Stimulated activated naive CD8-positive, alpha-beta T cell treated with anti-CD3 and anti-CD28 coated beads, Interleukin-15, amount 100 ng/mL, for 72 hours (primary cell): ENCODE measurements around the gene FAM180A.
A peak's percentile ranks its signal among the peaks of the same experiment; 100 is the strongest.

Experiments used
- ATAC-seq: fragments of 150-1000 bp; cut with Tn5 transposase; 2 replicates; pipeline ENCODE4 v1.10.0; 2021; ENCODE audit warnings: mild to moderate bottlenecking, moderate library complexity
- DNase-seq, 2 donors: peaks; one replicate each; pipeline ENCODE4 v3.0.0; 2021 to 2022
- H3K27ac Mint-ChIP-seq, 2 donors: one replicate each; pipeline ENCODE4 v1.8.0; 2022; ENCODE audit warnings: mild to moderate bottlenecking in 2 of 2, mixed read lengths in 2 of 2, moderate library complexity in 2 of 2
- H3K27me3 Mint-ChIP-seq: one replicate; pipeline ENCODE4 v1.8.0; 2022; ENCODE audit warnings: mixed read lengths
- H3K4me1 Mint-ChIP-seq: one replicate; pipeline ENCODE4 v1.8.0; 2022; ENCODE audit warnings: mild to moderate bottlenecking, mixed read lengths
- H3K4me3 Mint-ChIP-seq, 2 donors: one replicate each; pipeline ENCODE4 v1.8.0; 2022; ENCODE audit warnings: mild to moderate bottlenecking in 2 of 2, mixed read lengths in 2 of 2, moderate library complexity in 1 of 2
- H3K9me3 Mint-ChIP-seq, 2 donors: one replicate each; pipeline ENCODE4 v1.8.0; 2022; ENCODE audit warnings: mixed read lengths in 2 of 2

Gene FAM180A

GRCh38 chr7:135748770-135749169 lies at the start of gene FAM180A:
Gene FAM180A (minus strand): TSS chr7:135748813. CDS start chr7:135748580, 233 bp downstream.
- ATAC-seq (no peak), DNase-seq (no peak)
- H3K27ac Mint-ChIP-seq, result no peak within 1 kb of the TSS
- no peak within 1 kb of the TSS for H3K4me3 Mint-ChIP-seq
- H3K4me1 Mint-ChIP-seq, result no peaks in the 10 kb centered on the region
- H3K9me3 Mint-ChIP-seq, result no peaks in the 10 kb centered on the region
- peaks cover 29% of the 10 kb centered on the region for H3K27me3 Mint-ChIP-seq

DNA sequence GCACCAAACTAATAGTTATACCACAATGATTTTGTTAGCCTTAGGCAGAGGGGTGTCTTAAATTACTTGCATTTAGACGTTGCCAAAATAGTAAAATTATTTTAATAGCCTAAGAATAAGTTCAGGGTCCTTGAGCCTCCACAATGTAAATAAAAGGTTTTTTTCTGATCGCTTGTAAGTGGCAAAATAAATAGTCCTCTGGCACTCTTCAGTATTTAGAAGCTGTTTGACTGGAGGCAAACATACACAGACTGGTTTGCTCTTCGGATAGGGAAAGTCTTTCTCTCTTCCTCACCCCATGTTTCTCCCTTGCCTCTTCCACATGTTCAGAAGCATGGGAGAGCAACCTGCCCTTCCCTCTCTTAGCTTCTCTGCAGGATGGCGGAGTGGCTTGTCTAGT lies 49.5 kb upstream of the FAM180A start:
- H3K27ac Mint-ChIP-seq, result no peak overlapping the region
- H3K27me3 Mint-ChIP-seq, result peaks cover 44% of the 10 kb centered on the region
- ATAC-seq (no peak), DNase-seq (no peak)
- no peak overlapping the region for H3K4me3 Mint-ChIP-seq
- H3K4me1 Mint-ChIP-seq, result peaks cover 11% of the 10 kb centered on the region
- H3K9me3 Mint-ChIP-seq, result no peaks in the 10 kb centered on the region

GRCh38 chr7:135795846-135796570 lies 47.4 kb upstream of the FAM180A start:
- no peak overlapping the region for H3K4me3 Mint-ChIP-seq

DNA sequence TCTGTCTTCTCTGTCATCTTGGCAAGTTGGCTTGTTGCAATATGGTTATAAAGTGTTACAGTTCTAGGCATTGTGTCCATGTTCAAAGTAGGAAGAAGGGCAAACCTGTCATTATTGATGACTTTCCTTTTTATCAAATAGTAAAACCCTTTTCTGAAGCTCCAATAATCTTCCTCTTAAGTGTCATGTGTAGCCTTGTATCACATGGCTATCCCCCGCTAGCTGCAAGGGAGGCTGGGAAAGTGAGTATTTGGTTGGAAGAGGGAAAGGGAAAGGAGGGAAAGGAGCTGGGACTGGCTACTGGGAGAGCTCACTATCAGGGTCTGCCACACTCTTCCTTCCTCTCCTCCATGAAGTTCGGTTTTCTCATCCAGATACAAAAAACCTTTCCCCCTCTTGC lies 45.2 kb upstream of the FAM180A start:
- Mint-ChIP-seq H3K9me3 (no peaks in the 10 kb centered on the region), H3K4me3 (no peak overlapping the region), H3K4me1 (no peaks in the 10 kb centered on the region), H3K27me3 (peaks cover 21% of the 10 kb centered on the region), H3K27ac (peak overlapping the region in 1 of 2 donors; percentile 11)
- no peak for DNase-seq
- no peak for ATAC-seq

More at GRCh38 chr7:135795846-135796570, 47.4 kb upstream of the FAM180A start:
- Mint-ChIP-seq H3K4me1 (peaks cover 7% of the 10 kb centered on the region), H3K9me3 (no peaks in the 10 kb centered on the region), H3K27me3 (peaks cover 38% of the 10 kb centered on the region), H3K27ac (peak overlapping the region in 1 of 2 donors; percentile 6)
- ATAC-seq, result no peak
- no peak for DNase-seq

GRCh38 chr7:135792866-135793265 lies 44.3 kb upstream of the FAM180A start:
- H3K27ac Mint-ChIP-seq, result no peak overlapping the region
- H3K4me1 Mint-ChIP-seq, result no peaks in the 10 kb centered on the region
- peaks cover 22% of the 10 kb centered on the region for H3K27me3 Mint-ChIP-seq
- no peak for DNase-seq
- no peak overlapping the region for H3K4me3 Mint-ChIP-seq
- no peak for ATAC-seq
- H3K9me3 Mint-ChIP-seq, result no peaks in the 10 kb centered on the region

GRCh38 chr7:135792363-135792668 lies 43.7 kb upstream of the FAM180A start:
- H3K9me3 Mint-ChIP-seq, result no peaks in the 10 kb centered on the region
- H3K27me3 Mint-ChIP-seq, result peaks cover 22% of the 10 kb centered on the region
- H3K4me1 Mint-ChIP-seq, result no peaks in the 10 kb centered on the region
- no peak for DNase-seq
- H3K4me3 Mint-ChIP-seq, result no peak overlapping the region
- no peak for ATAC-seq
- H3K27ac Mint-ChIP-seq, result no peak overlapping the region

DNA sequence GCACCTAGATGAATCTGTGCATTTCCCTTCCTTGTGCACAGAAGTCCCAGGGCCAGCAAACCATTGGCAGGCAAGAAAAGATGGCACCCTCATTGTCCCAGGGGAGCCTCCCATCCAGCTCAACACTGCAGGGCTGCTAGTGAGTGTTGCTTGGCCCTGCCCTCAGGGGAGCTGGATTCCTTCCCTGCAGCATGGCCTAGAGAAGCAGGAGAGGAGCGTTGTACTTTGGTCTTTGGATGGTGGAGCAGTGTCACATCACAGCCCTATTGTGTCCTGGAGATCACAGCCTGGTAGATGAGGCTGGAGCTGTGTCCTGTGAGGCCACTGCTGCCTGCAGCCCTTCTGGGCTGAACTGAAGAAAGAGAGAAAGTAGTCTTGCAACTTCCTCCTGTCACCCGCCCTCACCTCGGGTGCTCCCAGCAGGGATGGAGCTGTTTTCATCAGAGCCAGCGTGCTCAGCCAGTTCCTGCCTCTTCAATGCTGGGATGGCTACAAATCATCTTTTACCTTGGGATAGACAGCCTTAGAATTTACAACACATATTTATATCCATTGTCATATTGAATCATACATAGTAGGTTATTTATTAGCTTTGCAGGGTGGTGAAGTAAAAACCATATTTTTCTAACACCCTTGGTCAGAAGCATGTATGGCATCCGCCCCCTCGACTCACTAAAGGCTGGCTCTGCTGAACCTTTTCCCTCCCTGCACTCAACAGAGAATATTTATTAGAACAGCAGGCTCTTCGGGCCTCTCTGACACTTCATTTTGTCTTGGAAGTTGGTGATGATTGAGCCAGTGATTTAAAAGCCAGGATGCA lies 43.1 kb upstream of the FAM180A start:
- Mint-ChIP-seq H3K4me1 (no peaks in the 10 kb centered on the region), H3K27me3 (peaks cover 22% of the 10 kb centered on the region), H3K27ac (no peak overlapping the region), H3K4me3 (no peak overlapping the region), H3K9me3 (no peaks in the 10 kb centered on the region)
- ATAC-seq (no peak), DNase-seq (no peak)

- H3K4me3 Mint-ChIP-seq, result no peak overlapping the region
- peaks cover 22% of the 10 kb centered on the region for H3K27me3 Mint-ChIP-seq
- H3K27ac Mint-ChIP-seq, result no peak overlapping the region
- H3K9me3 Mint-ChIP-seq, result no peaks in the 10 kb centered on the region
- no peak for ATAC-seq
- H3K4me1 Mint-ChIP-seq, result no peaks in the 10 kb centered on the region
- DNase-seq, result no peak
These were observed 41.9 kb upstream of the FAM180A start for GRCh38 chr7:135790371-135790977.

- H3K9me3 Mint-ChIP-seq, result no peaks in the 10 kb centered on the region
- ATAC-seq, result no peak
- H3K4me1 Mint-ChIP-seq, result no peaks in the 10 kb centered on the region
- no peak for DNase-seq
- no peak overlapping the region for H3K27ac Mint-ChIP-seq
- peaks cover 22% of the 10 kb centered on the region for H3K27me3 Mint-ChIP-seq
- H3K4me3 Mint-ChIP-seq, result no peak overlapping the region
These were observed 41.3 kb upstream of the FAM180A start for GRCh38 chr7:135789956-135790355.

GRCh38 chr7:135789431-135789830 lies 40.8 kb upstream of the FAM180A start:
- Mint-ChIP-seq H3K27me3 (peaks cover 22% of the 10 kb centered on the region), H3K9me3 (no peaks in the 10 kb centered on the region), H3K4me3 (no peak overlapping the region), H3K27ac (no peak overlapping the region), H3K4me1 (no peaks in the 10 kb centered on the region)
- ATAC-seq (no peak), DNase-seq (no peak)

- DNase-seq (no peak), ATAC-seq (no peak)
- Mint-ChIP-seq H3K27me3 (peaks cover 10% of the 10 kb centered on the region), H3K4me1 (no peaks in the 10 kb centered on the region), H3K9me3 (no peaks in the 10 kb centered on the region), H3K27ac (no peak overlapping the region), H3K4me3 (no peak overlapping the region)
These were observed 38.3 kb upstream of the FAM180A start for GRCh38 chr7:135786911-135787310.

- Mint-ChIP-seq H3K4me3 (no peak overlapping the region), H3K4me1 (no peaks in the 10 kb centered on the region), H3K9me3 (no peaks in the 10 kb centered on the region), H3K27me3 (peaks cover 10% of the 10 kb centered on the region), H3K27ac (no peak overlapping the region)
- no peak for ATAC-seq
- no peak for DNase-seq
These were observed 36.5 kb upstream of the FAM180A start for GRCh38 chr7:135785065-135785464.

DNA sequence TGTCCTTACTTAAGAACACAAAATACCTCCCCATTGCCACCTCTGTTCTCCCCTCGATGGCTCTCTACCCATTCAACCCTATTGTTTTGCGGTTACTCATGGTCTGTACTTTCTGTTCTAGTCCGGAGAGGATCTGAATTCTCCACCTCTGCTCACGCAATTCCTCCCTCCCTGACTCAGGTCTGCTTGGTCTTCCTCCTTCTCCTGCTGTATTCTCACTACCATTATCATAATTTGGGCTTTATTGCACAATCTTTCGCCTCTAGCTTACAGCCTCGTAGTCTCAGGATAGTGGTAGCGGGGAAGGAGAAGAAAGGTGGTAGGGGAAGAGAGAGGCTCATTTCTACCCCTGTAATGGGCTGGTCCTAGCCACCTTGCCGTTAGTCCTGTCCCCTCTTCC lies 35.4 kb upstream of the FAM180A start:
- H3K4me1 Mint-ChIP-seq, result no peaks in the 10 kb centered on the region
- H3K27ac Mint-ChIP-seq, result no peak overlapping the region
- no peaks in the 10 kb centered on the region for H3K9me3 Mint-ChIP-seq
- H3K27me3 Mint-ChIP-seq, result peaks cover 7% of the 10 kb centered on the region
- DNase-seq, result no peak
- no peak for ATAC-seq
- no peak overlapping the region for H3K4me3 Mint-ChIP-seq

- no peaks in the 10 kb centered on the region for H3K4me1 Mint-ChIP-seq
- H3K27me3 Mint-ChIP-seq, result peaks cover 12% of the 10 kb centered on the region
- no peak overlapping the region for H3K4me3 Mint-ChIP-seq
- no peak overlapping the region for H3K27ac Mint-ChIP-seq
- ATAC-seq (no peak), DNase-seq (no peak)
- H3K9me3 Mint-ChIP-seq, result peaks cover 6 to 9% of the 10 kb centered on the region in 2 donors
These were observed 34.2 kb upstream of the FAM180A start for GRCh38 chr7:135782801-135783200.

GRCh38 chr7:135782377-135782776 lies 33.8 kb upstream of the FAM180A start:
- no peaks in the 10 kb centered on the region for H3K4me1 Mint-ChIP-seq
- DNase-seq, result no peak
- peaks cover 6 to 11% of the 10 kb centered on the region in 2 donors for H3K9me3 Mint-ChIP-seq
- no peak for ATAC-seq
- H3K27me3 Mint-ChIP-seq, result peaks cover 16% of the 10 kb centered on the region
- H3K27ac Mint-ChIP-seq, result no peak overlapping the region
- H3K4me3 Mint-ChIP-seq, result no peak overlapping the region
